ENCODE results near the gene ANAPC5.

DNA sequence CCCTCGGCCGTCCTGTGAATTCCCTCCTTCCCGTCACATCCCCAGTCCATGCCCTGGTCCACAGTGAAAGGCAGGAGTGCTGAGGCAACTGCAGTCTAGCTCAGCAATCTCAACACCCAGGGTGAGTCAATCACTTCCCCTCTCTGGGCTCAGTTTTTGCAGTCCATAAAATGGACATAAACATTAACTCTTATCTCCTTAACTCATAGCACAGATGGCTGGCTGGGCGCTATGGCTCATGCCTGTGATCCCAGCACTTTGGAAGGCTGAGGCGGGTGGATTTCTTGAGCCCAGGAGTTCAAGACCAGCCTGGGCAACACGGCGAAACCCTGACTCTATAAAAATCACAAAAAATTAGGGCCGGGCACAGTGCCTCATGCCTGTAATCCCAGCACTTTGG lies 88.1 kb downstream of the ANAPC5 start:
- TF ChIP-seq, protein P1, sequence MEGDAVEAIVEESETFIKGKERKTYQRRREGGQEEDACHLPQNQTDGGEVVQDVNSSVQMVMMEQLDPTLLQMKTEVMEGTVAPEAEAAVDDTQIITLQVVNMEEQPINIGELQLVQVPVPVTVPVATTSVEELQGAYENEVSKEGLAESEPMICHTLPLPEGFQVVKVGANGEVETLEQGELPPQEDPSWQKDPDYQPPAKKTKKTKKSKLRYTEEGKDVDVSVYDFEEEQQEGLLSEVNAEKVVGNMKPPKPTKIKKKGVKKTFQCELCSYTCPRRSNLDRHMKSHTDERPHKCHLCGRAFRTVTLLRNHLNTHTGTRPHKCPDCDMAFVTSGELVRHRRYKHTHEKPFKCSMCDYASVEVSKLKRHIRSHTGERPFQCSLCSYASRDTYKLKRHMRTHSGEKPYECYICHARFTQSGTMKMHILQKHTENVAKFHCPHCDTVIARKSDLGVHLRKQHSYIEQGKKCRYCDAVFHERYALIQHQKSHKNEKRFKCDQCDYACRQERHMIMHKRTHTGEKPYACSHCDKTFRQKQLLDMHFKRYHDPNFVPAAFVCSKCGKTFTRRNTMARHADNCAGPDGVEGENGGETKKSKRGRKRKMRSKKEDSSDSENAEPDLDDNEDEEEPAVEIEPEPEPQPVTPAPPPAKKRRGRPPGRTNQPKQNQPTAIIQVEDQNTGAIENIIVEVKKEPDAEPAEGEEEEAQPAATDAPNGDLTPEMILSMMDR (IDR thresholded peaks at IDR 0.05; ENCODE audit: low read depth, low read length) = no peak
- TF ChIP-seq EZH2phosphoT487 (IDR thresholded peaks at IDR 0.05; ENCODE audit: low read depth) = no peak
